SW 1271 (cell line): ENCODE measurements around the gene CCDC12.
A peak's percentile ranks its signal among the peaks of the same experiment; 100 is the strongest.

Experiments used
- DNase-seq, 2 experiments: peaks; one replicate each; lab custom pipeline; 2025; lab: John Stamatoyannopoulos, UW

The CCDC12 gene

DNA sequence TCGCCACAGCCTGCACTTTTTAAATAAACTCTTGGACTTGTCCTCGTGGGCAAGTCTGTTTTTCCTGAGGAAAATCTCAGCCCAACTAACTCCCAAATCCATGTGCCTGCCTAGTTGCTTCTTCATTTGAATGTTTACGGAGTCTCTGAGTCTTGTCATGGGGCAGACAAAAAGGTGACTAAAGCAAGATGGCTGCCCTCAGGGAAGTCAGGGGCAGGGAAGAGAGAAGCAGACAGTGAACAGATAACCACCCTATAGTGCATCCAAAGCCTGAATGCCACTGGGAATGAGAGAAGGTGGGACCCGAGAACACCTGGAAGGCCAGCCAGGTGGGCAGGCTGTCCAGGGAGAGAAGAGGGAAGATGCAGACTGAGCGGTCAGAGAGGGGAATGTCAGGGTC, 21.4 kb downstream of the CCDC12 start:
- no peak for DNase-seq

DNA sequence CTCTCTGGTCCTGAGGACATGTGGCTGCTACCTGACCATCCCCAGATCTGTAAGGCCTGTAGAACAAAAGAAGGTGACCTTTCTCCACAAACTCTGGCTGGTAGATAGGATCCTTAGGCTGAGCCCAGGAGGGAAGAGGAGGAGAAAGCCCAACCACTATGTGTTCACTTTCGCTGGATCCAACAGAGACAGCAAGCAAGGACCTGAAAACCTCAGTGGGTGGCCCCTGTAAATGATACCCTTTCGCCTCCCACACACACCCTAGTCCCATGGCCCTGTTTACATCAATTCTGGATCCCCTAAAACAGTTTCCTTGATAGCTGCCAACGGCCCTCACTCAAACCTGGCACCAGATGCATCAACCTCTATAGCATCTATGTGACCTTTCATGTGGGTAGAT, 22.4 kb downstream of the CCDC12 start:
- DNase-seq: no peak

DNA sequence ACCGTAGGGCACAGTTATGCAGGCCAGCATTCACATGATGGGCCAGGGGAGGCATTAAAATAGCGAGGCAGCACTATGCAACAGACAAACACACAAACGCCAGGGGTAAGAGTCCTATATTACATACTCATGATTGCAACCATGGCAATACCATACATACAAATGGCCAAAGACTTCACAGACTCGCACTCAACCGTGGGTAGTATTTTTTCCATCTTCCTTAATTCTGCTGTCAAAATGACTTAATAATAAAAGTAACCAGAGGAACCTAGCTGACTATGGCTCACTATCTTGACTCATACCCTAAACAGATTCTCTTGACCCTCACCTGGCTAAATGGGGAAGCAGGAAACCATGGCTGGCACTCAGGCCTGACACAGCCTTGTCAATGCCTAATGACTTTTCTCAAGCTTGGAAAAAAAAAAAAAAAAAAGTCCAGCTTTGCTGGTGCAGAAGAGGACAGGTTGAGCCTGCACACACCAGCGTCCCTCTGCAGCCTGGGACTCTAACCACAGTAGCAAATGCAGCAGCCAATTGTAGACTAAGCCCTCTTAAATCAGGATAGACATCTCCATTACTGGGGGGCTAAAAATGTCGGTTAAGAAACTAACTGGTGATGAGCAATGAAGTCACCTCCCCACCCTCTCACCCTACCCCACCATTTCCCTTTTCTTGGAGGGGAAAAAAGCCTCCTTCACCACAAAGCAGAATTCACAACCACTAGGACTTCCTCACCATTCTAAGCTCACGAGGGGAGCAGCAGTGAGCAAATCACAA, 23.1 kb downstream of the CCDC12 start:
- no peak for DNase-seq

DNA sequence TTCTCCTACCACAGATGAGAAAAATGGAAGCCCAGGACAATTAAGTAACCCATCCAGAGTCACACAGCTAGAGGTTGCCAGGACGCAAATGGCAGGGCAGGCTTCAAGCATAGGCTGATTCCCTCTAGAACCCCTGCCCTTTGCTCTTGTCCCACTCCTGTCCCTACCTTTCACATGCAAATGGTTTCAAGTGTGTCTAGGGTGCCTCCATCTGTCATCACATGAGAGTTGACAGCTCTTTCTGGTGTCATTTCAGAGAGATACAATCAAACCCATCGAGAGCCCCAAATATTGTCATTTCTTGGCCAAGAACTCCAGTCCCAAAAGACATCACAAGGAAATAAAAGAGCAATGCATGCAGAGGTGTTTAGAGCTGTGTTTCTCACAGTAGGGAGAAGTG, 23.7 kb downstream of the CCDC12 start:
- DNase-seq: no peak

GRCh38 chr3:46950650-46951241, 25.8 kb downstream of the CCDC12 start:
- DNase-seq: no peak

GRCh38 chr3:46950177-46950576, 26.4 kb downstream of the CCDC12 start:
- DNase-seq: no peak

GRCh38 chr3:46948830-46949671, 27.5 kb downstream of the CCDC12 start:
- DNase-seq: no peak

- DNase-seq: peak in 1 of 2 experiments; percentile 52
Measured at GRCh38 chr3:46947981-46948791, 28.4 kb downstream of the CCDC12 start.

DNA sequence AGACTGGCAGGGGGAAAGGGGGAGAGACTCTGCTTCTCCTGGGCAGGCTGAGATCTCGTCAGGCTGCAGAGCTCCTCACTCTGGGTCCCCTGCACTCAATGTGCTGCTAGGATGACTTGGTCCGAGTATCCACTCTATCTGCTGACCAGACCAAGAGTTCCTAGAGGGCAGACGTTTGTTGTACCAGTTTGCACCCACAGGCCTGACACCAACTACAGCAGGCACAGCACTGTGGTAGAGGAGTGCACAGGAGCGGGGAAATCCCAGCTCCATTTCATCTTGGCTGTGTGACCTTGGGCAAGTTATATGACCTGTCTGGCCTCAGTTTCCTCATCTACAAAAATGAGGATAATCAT, 29.0 kb downstream of the CCDC12 start:
- DNase-seq: no peak

GRCh38 chr3:46946856-46947545, 29.5 kb downstream of the CCDC12 start:
- DNase-seq: peak in 1 of 2 experiments; percentile 37

GRCh38 chr3:46946416-46946815, 30.1 kb downstream of the CCDC12 start:
- DNase-seq: no peak

- DNase-seq: no peak
Measured at GRCh38 chr3:46944191-46944590, 32.4 kb downstream of the CCDC12 start.

DNA sequence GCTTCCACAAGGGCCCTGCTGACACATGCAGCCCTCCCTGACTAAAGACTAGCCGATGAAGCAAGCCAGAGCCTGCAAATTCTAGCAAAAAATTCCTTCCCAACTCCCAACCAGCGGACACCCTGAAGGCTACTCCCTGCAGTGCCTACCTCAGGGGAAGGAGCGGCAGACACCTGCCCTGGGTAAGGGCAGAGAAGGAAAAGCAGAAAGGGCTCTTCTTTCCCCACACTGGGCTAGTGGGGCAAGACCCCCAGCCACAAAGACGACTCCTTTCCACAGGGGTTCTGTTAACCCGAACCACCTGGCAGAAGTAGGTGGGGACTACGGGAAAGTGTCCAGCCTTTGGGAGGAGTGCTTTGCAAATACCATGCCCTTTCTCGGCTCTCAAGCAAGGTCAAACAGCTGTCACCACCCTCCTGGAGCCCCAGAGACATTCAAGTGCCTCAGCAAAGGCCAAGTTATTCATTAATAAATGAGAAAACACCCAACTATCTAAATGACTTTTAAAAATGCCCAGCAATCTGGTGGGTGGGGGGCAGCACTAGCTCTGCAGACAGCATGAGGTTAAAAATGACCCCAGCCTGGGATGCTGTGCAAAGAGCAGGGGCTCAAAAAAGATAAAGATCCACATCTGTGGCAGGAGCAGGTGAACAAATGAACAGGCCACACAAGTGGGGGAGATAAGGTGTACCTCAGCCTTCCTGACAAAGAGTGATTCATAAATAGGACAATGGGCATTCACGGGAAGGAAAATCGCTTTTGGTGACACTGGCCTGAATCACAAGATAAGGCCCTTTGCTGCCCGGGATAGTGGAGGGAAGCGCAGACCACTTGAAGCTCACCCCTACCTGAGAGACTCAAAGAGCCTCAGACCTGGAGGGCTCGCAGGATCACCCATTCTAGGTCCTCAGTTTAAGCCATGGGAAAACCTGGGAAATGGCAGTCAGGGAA, 33.0 kb downstream of the CCDC12 start:
- DNase-seq: no peak

DNA sequence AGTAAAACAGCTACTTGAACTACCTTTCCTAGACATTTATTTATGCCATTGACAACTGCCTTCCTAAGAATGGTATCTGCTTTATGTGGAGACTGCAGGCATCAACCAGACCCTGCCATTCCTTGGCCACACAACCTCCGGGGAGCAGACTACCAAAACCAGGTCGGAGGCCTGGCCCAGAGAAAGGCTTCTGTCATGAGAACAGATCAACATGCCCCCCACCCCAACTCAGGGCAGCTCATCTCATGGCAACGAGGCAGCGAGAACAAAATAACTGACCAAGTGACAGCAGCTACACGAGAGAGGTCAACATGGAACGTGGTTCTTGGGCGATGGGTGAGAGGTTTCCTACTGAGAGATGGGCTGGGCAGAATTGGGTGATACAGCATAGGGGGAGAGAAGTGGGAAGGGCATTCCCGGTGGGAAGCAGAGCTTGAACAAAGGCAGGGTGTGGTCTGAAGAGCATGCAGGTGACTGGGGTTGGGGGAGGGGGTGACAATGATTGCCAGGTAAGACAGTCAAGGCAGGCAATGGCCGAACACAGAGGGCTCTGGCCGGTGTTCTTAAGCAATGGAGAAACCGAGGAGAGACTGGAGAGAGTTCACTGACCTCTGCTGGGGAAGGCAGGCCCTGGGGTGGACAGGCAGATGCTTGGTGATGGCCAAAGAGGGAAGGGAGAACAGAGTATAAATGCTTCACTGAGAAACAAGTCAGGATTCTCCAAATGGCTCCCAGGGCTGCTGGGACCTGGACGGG, 33.9 kb downstream of the CCDC12 start:
- DNase-seq: no peak

DNA sequence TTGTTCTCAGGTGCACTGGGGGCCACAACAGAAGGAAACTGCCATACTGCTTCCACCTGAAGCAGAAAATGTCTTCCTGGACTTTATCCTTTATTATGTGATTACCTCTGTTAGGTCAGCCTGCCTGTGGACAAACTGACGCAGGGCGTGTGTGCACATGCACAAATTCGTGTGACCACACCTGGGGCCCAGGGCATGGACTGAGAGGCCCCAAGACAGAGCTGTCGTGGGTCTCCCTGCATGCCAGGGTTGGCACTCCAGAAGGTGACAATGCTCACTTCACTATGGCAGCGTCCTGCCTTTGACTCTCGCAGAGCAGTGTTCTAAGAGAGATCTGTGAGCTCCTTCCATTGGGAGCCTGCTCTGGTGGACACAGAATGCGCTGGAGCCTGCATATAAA, 34.5 kb downstream of the CCDC12 start:
- no peak for DNase-seq

- no peak for DNase-seq
Measured at GRCh38 chr3:46939578-46940445, 36.7 kb downstream of the CCDC12 start.

- DNase-seq: no peak
Measured at GRCh38 chr3:46938118-46938517, 38.4 kb downstream of the CCDC12 start.

DNA sequence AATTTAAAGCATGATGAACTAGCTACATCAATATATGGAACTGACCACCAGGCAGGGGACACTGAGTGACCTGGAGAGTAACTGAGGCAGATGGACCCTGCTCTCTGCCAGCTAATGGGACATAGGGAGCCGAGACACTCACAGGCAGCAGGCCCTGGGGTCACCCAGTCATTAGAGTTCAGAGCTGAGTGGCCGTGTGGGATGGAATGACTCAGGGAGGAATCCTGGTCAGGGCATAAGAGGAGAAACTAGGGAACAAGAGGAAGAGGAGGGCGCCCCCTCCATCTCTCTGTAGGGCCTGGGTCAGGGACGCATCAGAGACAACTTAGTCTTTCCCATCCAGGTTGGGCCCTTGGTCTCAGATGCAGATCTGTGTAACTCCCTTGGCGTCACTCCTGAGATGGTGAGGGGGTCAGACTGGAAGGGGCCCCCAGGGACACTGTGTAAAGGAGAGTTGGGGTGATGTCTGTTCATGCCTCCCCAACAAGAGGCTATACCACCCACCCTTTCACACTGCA, 39.8 kb downstream of the CCDC12 start:
- no peak for DNase-seq
